Fibroblast of lung (primary cell): ENCODE data around the gene INHBE. TPM values are rescaled to one million over a fixed set of nuclear protein-coding genes. Genes with fewer than 3 reads are reported as not detected.
A peak's percentile ranks its signal among the peaks of the same experiment; 100 is the strongest.

Experiments
- DNase-seq, 2 donors: peaks; one replicate each; pipeline versions ENCODE4 v3.0.0 to v3.0.0-alpha.2; 2010; ENCODE audit warnings: low read depth in 2 of 2
- H2AFZ ChIP-seq: 2 replicates; pipeline ENCODE4 v1.5.1; 2012; ENCODE audit warnings: low read length, control low read depth, inconsistent platforms
- H3K27ac ChIP-seq: 2 replicates; pipeline ENCODE4 v1.5.1; 2011; ENCODE audit warnings: low read length, control low read depth; ENCODE audit not compliant: insufficient read depth
- H3K27me3 ChIP-seq: 2 replicates; pipeline ENCODE4 v1.5.1; 2011; ENCODE audit warnings: mild to moderate bottlenecking, low read length; ENCODE audit not compliant: control insufficient read depth, insufficient read depth
- H3K36me3 ChIP-seq: 2 replicates; pipeline ENCODE4 v1.5.1; 2011; ENCODE audit warnings: low read length; ENCODE audit not compliant: control insufficient read depth, insufficient read depth
- H3K4me1 ChIP-seq: 2 replicates; pipeline ENCODE4 v1.5.1; 2011; ENCODE audit warnings: low read length; ENCODE audit not compliant: control insufficient read depth, insufficient read depth; ENCODE audit errors: extremely low read depth
- H3K4me2 ChIP-seq: 2 replicates; pipeline ENCODE4 v1.5.1; 2011; ENCODE audit warnings: low read length, control low read depth; ENCODE audit not compliant: insufficient read depth; ENCODE audit errors: extremely low read depth
- H3K4me3 ChIP-seq, 4 experiments: fragments of 200-600 bp in 1 of 4; sonication (generic) in 1 of 4; replicated peaks in 1 of 4; 2 replicates each; pipeline ENCODE4 v1.5.1; 2011 to 2016; ENCODE audit warnings: low read length in 4 of 4, low read depth in 3 of 4, mild to moderate bottlenecking in 3 of 4, control low read depth in 2 of 4, inconsistent platforms in 1 of 4, mixed read lengths in 1 of 4; ENCODE audit not compliant: insufficient read depth in 1 of 4; ENCODE audit errors: control extremely low read depth in 1 of 4
- H3K79me2 ChIP-seq: 2 replicates; pipeline ENCODE4 v1.5.1; 2012; ENCODE audit warnings: mild to moderate bottlenecking, low read length, inconsistent platforms; ENCODE audit not compliant: control insufficient read depth, insufficient read depth
- H3K9ac ChIP-seq: 2 replicates; pipeline ENCODE4 v1.5.1; 2011; ENCODE audit warnings: mild to moderate bottlenecking, low read length, control low read depth; ENCODE audit not compliant: insufficient read depth
- H3K9me3 ChIP-seq: 2 replicates; pipeline ENCODE4 v1.5.1; 2012; ENCODE audit warnings: low read depth, low read length; ENCODE audit not compliant: control insufficient read depth, insufficient read depth
- H4K20me1 ChIP-seq: 2 replicates; pipeline ENCODE4 v1.5.1; 2011; ENCODE audit warnings: low read length; ENCODE audit not compliant: control insufficient read depth, insufficient read depth; ENCODE audit errors: extremely low read depth
- EZH2 ChIP-seq: IDR thresholded peaks from 2 replicates; pipeline ENCODE4 v1.5.1; 2012; ENCODE audit warnings: low read length, control low read depth, mild to moderate bottlenecking; ENCODE audit errors: missing control alignments
- polyA plus RNA-seq, 2 donors: library from polyadenylated mRNA; depleted of rRNA in 1 of 2; stranded (reverse) in 1 of 2; unstranded in 1 of 2; fragments of >200 nt; gene quantifications; 2 replicates each; pipeline ENCODE4 v1.2.1, GENCODE V29; 2011 to 2012; ENCODE audit warnings: missing spikeins in 1 of 2
- total RNA-seq: library from RNA; depleted of rRNA; stranded (reverse); fragments of >200 nt; gene quantifications from 2 replicates; pipeline ENCODE4 v1.2.1, GENCODE V29; 2014
- TF ChIP-seq, protein P1 (sequence below), 2 donors: IDR thresholded peaks in 1 of 2; conservative IDR thresholded peaks in 1 of 2; 1 replicate in 1 of 2; 2 replicates in 1 of 2; pipeline ENCODE4 v1.5.1; 2011 to 2012; ENCODE audit warnings: low read length in 2 of 2, control low read depth in 1 of 2, inconsistent platforms in 1 of 2, low read depth in 1 of 2, mild to moderate bottlenecking in 1 of 2

The INHBE gene
- total and polyA plus RNA-seq, 2 donors (not counting 1 experiment from before 2014, with no cell fraction given) = 0.67 to 26.4 TPM

DNA sequence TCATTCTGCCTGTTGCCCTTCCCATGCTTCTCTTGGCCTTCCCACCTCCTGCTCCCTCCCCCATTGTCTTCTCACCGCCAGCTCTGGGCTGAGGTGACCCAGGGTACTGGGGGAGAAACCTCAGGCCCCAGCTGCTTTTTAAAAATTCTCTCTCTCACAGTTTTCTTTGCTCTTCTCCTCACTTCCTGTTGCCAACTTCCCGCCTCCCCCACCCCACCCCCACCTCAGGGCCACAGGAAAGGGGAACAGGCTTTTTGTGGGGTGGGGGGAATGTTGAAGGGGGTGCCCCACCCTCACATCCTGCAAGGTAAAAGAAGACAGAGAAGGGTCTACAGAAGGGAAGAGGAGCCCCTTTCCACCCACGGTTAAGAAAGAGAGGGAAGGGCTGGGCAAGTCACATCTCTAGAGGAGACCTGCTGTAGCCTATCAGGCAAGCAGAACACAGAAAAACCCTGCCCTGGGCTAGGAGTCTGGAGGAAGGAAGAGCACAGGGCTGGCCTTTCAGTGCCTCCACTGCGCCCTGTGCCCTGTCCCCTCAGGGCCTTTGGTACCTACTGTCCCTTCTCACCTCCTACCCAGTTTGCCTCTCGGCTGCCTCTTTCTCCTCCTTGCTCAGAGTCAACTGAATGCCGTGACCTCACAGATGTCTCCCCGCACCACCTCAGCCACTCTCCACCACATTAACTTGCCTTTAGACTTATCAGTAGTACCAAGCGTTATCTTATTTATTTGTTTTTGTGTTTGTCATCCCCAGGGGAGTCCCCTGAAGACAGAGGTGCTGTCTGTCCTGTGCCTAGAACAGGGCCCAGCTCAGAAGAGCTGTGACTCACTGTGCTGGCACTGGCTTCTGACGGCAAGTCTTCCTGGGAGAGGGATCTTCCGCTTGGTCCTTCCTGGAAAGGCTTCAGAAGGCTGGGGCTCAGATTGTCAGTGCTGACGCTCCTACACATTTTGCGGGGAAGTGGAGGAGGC lies 22.9 kb downstream of the INHBE start:
- Histone ChIP-seq H3K4me3 (no peak overlapping the region), H3K4me1 (peaks cover under 1% of the 10 kb centered on the region), H3K4me2 (no peak overlapping the region), H3K36me3 (no peaks in the 10 kb centered on the region), H3K27ac (no peak overlapping the region), H4K20me1 (no peaks in the 10 kb centered on the region), H3K9ac (no peak overlapping the region), H3K27me3 (peaks cover 55% of the 10 kb centered on the region), H3K79me2 (no peaks in the 10 kb centered on the region), H3K9me3 (no peaks in the 10 kb centered on the region), H2AFZ (no peak overlapping the region)
- peak; percentile 34 for TF ChIP-seq EZH2
- TF ChIP-seq, protein P1, sequence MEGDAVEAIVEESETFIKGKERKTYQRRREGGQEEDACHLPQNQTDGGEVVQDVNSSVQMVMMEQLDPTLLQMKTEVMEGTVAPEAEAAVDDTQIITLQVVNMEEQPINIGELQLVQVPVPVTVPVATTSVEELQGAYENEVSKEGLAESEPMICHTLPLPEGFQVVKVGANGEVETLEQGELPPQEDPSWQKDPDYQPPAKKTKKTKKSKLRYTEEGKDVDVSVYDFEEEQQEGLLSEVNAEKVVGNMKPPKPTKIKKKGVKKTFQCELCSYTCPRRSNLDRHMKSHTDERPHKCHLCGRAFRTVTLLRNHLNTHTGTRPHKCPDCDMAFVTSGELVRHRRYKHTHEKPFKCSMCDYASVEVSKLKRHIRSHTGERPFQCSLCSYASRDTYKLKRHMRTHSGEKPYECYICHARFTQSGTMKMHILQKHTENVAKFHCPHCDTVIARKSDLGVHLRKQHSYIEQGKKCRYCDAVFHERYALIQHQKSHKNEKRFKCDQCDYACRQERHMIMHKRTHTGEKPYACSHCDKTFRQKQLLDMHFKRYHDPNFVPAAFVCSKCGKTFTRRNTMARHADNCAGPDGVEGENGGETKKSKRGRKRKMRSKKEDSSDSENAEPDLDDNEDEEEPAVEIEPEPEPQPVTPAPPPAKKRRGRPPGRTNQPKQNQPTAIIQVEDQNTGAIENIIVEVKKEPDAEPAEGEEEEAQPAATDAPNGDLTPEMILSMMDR (conservative IDR thresholded peaks at IDR 0.05 in 1 of 2, IDR thresholded peaks at IDR 0.05 in 1 of 2; ENCODE audit: low read depth in 1 of 2, low read length in 2 of 2) = no peak
- DNase-seq = peak in 1 of 2 donors; percentile 50

DNA sequence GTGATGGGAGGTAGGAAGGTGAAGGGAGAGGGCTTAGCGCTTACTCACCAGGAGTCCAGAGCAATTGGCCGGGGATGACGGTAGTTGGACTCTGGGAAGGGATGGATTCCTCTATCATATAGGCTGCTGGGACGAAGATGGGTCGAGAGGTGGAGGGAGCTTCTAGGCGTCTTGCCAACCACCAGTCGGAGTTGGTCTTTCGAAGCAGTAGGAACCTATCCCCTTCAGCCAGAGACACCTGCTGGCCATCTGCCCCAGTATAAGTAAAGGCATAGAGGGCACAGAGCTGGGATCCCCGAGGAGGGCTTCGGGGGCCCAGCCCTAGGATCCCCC lies 23.9 kb downstream of the INHBE start:
- H3K4me2 ChIP-seq = no peak overlapping the region
- DNase-seq = no peak

More for the DNA sequence above, 23.9 kb downstream of the INHBE start:
- Histone ChIP-seq H3K27me3 (peaks cover 47% of the 10 kb centered on the region), H3K9ac (no peak overlapping the region), H3K79me2 (no peaks in the 10 kb centered on the region), H4K20me1 (no peaks in the 10 kb centered on the region), H2AFZ (no peak overlapping the region), H3K9me3 (no peaks in the 10 kb centered on the region), H3K36me3 (no peaks in the 10 kb centered on the region), H3K4me3 (no peak overlapping the region), H3K27ac (no peak overlapping the region), H3K4me1 (peaks cover 5% of the 10 kb centered on the region)
- TF ChIP-seq, protein P1 (conservative IDR thresholded peaks at IDR 0.05 in 1 of 2, IDR thresholded peaks at IDR 0.05 in 1 of 2; ENCODE audit: low read depth in 1 of 2, low read length in 2 of 2) = no peak
- no peak for TF ChIP-seq EZH2
